IPS-11a (cell line): ENCODE data around the gene PIK3CB.
A peak's percentile ranks its signal among the peaks of the same experiment; 100 is the strongest.
"Not testable (repeated sequence)": the region's sequence is repeated elsewhere in the genome, so short reads cannot be mapped to it uniquely, and the experiment has no call there.

Experiments
- H3K4me3 ChIP-seq: one replicate; pipeline ENCODE4 v1.5.1; 2013; ENCODE audit warnings: low read depth, low read length, control low read depth

Gene PIK3CB

GRCh38 chr3:138625707-138626365 is 208.9 kb downstream of the PIK3CB start:
- H3K4me3 ChIP-seq: no peak overlapping the region

GRCh38 chr3:138624518-138624917 is 210.2 kb downstream of the PIK3CB start:
- no peak overlapping the region for H3K4me3 ChIP-seq

GRCh38 chr3:138620431-138620830 is 214.3 kb downstream of the PIK3CB start:
- no peak overlapping the region for H3K4me3 ChIP-seq

GRCh38 chr3:138615462-138615861 is 219.3 kb downstream of the PIK3CB start:
- no peak overlapping the region for H3K4me3 ChIP-seq

GRCh38 chr3:138609898-138610266 is 224.8 kb downstream of the PIK3CB start:
- peak overlapping the region; percentile 74 for H3K4me3 ChIP-seq

- H3K4me3 ChIP-seq: peak within 1 kb of the TSS; percentile 74
Observed at GRCh38 chr3:138608322-138609135, 226.2 kb downstream of the PIK3CB start, which contains the start of gene FAIM. Gene FAIM, plus strand, starts transcription at chr3:138608771. Its CDS starts 10,956 bp downstream, at chr3:138619727.

GRCh38 chr3:138604106-138604595 is 230.6 kb downstream of the PIK3CB start:
- H3K4me3 ChIP-seq: not testable (repeated sequence)
